Stimulated activated CD8-positive, alpha-beta memory T cell treated with anti-CD3 and anti-CD28 coated beads, Interleukin-12 subunit alpha, Interleukin-12 subunit beta, amount 100 ng/mL, for 24 hours (primary cell): ENCODE results near the gene ODAD3.
"Not testable (repeated sequence)": the region's sequence is repeated elsewhere in the genome, so short reads cannot be mapped to it uniquely, and the experiment has no call there.

Experiments
- DNase-seq: peaks from one replicate; pipeline ENCODE4 v3.0.0-alpha.2; 2020; ENCODE audit errors: extremely low read depth

The ODAD3 gene

DNA sequence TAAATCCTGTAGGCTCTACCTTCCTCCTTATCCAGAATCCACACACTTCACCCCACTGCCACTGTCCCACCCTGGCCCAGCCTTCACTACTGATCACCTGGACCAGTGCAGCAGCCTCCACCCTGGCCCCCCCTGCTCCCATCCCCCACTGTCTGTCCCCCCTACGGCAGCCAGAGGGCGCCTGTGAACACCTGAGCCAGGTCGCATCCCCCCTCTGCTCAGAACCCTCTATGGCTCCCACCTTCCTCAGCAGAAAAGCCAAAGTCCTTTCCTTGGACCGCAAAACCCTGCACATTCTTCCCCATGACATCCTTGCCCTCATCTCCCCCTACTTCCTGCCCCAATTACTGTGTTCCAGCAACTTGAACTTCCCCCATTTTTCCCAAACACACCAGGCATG, 25.3 kb upstream of the ODAD3 start:
- no peak for DNase-seq

DNA sequence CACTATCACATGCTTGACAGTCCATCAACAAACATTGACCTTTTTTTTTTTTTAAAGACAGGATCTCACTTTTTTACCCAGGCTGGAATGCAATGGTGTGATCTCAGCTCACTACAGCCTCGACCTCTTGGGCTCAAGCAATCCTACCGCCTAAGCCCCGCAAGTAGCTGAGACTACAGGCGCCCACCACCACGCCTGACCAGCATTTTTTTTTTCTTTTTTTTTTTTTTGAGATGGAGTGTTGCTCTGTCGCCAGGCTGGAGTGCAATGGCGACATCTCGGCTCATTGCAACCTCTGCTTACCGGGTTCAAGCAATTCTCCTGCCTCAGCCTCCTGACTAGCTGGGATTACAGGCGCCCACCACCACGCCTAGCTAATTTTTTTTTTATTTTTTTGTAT, 24.0 kb upstream of the ODAD3 start:
- not testable (repeated sequence) for DNase-seq

DNA sequence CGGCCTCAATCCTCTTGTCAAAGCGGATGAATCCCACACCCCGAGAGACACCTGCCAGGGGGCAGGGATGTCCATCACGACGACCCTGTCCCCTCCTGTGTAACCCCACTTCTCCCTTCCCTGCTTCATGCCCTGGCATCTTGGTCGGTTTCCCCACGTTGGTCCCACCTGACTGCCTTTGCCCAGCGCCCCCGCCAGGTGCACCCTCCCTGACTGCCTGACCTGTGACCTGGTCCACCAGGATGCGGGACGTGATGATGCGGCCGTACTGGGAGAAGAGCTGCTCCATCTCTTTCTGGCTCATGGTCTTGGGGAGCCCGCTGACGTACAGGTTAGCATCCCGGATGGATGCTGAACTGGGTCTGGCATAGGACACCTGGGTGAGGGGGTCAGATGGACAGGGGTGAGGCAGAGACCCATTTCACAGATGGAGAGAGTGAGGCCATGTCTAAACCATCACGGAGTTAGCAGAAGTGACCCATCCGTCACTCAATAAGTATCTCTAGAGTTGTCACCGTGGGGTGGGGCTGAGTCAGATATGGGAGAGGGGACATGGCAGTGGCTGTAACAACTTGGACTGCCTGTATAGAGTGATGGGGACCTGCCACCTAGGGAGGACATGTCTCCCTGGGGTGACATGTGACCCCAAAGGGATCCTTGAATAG, 23.4 kb upstream of the ODAD3 start:
- no peak for DNase-seq

DNA sequence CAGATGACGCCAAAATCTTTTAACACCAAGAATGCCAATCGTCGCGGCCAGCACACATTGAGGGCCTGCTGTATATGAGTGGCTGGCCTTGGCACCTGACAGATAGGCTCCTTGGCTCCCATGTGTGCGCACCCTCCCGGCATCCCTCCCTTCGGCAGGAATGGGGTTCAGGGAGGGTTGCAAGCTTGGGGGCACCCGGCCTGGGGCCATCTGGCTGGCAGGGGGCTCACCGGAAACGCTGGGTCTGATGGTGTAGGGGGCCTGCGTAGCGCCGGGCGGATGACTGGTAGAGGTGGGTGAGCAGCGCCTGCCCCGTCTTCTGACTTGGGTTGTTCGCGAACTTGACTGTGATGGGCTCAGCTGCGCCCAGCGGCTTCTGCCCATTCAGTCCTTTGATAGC, 22.9 kb upstream of the ODAD3 start:
- no peak for DNase-seq

DNA sequence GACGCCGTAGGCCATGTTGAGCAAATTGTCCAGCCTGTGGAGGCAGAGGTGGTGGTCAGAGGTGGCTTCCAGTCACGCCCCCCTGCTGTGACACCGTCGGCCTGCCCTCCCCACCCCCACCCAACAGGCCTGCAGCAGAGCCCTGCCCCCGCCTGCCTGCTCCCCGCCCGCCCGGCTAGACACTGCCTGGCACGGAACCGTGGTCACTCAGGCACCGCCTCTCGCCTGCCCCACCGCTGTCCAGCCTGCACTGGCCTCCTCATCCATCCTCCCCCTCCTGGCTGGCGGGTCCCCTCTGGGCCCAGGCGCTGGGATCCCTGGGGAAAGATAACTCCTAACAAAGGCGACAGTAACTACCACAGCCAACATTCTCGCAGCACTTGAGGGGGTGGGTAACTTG, 22.2 kb upstream of the ODAD3 start:
- DNase-seq: no peak

DNA sequence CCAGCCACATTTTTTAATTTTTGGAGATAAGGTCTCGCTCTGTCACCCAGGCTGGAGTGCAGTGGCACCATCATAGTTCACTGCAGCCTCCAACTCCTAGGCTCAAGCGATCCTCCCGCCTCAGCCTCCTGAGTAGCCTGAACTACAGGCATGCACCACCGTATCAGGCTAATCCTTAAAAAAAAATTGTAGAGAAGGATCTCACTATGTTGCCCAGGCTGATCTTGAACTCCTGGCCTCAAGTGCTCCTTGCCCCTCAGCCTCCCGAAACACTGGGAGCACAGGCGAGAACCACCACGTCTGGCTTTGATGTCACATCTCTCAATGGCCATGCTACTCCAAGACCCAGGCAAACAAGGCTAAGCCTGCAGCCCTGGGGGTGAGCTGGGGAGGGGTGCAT, 21.7 kb upstream of the ODAD3 start:
- DNase-seq: no peak

DNA sequence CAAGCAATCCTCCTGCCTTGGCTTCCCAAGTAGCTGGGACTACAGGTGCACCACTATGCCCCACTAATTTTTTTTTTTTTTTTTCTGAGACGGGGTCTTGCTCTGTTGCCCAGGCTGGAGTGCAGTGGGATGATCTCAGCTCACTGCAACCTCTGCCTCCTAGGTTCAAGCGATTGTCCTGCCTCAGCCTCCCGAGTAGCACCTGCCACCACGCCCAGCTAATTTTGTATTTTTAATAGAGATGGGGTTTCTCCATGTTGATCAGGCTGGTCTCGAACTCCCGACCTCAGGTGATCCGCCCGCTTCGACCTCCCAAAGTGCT, 20.3 kb upstream of the ODAD3 start:
- DNase-seq: not testable (repeated sequence)

DNA sequence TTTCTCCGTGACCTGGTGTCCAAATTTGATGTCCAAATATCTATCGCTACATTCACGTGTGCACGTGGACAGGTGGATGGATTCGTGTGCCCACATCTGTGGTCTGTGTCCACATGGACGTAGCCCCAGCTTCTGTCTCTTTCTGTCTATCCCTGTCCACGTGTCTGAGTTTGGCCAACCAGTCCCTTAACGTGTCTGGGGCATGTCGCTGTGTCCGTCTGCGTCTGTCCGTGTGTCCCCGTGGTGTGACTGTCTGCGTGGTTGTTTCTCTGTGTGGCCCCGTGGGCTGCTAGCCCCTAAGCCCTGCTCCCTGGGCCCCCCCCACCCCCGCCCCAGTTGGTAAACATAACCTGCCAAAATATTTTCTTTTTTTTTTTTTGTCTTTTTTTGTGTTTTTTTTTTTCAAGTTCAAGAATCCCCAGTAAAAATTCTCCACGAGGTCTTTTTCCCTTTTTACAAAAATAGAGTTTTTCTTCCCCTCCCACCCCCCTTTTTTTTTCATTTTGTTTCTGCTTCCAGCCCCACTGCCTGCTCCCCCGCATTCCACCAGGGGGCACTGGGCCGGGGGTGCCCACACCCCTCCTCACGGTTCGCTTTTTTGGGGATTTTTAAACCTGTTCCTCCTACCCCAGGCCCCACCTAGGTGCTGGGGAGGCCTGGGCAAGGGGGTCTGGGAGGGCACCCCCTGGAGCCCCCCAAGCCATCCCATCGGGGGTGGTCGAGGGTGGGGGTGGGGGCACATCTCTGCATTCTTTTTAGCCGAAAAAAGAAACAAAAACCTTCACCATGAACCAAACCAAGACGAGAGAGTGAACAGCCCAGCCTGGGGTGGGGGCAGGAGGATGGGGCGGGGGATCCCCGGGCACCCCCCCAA, 18.8 kb upstream of the ODAD3 start:
- no peak for DNase-seq

DNA sequence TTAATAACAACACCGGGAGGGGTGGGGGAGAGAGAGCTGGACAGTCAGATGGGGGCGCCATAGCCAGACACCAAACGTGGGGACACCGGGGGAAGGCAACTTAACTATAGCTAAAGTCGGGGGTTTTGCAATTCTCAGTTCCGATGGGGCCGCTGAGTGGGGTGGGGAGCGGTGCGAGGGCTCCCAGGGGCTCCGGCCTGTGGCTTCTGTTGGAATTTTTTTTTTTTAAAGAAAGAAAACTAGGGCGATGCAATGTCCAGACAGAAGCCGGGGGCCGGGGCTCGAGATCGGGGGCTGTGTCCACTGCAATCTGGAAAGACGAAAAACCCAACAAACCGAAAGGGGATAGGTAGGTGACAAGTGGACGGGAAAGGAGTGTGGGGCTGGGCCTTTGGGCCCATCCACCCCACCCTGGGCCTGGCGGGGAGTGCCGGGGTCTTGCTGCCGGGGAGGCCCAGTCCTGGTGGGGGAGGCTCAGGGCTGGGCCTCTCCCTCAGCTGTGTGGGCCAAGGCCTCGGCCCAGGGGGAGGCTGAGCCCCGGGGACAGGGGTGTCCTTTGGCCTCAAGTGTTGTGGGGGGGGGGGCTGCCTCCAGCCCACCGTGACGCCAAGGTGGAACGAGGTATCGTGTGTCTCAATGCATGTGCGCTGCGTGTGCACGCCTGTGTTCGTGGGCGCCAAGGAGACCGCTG, 17.8 kb upstream of the ODAD3 start:
- no peak for DNase-seq

DNA sequence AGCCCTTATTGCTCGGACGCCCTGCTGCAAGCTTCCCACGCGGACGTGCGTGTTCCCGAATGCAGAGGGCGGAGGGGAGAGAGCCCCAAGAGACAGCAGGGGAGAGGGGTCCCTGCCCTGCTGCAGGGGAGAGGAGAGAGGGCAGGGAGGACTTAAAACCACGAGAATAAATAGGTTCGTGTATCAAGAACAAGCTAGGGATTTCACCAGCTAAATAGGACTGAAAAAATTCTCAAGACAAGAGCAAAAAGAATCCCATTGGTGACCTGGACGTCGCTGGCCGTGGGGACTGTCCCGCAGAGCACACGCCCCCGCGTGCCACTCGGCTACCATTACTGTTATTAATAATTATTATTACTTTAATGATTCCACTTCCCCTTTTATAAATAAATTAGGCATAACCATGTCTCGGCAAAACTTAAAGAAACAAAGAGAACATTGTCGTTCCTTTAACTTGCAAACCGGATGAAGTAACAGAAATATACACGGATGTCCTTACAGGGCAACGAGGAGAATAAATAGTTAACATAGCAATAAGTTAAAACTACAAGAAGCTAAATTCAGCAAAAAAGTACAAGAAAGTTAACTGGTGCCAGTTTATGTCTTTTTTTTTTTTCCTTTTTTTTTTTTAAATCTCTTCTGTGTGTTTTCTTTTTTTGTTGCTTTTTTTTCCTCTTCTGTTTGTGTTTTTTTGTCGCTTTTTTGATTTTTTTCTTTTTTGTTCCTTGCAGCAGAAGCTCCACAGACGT, 17.1 kb upstream of the ODAD3 start:
- DNase-seq: no peak

DNA sequence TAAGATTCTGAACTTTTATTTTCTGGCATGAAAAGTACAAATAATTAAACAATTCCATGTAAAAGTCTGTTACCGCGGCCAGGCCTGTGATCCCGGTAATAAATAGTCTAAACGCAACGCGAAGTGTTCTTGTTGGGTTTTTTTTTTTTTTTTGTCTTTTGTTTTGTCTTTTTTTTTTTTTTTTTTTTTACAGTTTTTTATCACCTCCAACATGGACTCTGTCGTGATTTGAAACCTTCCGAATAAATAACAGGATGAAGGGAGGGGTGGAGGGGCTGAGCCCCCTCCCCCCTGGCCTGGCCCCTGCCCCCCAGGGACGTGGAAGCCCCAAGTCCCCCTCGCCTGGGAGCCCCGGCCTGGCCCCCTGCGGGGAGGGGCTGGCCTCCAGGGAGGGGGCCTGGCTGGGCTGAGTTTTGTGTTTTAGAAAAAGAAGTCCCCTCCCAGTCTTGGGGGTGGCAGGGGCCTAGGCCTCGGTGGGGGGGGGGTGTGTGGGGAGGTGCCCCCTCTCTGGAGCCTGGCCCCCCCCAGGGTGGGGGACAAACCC, 16.5 kb upstream of the ODAD3 start:
- no peak for DNase-seq

DNA sequence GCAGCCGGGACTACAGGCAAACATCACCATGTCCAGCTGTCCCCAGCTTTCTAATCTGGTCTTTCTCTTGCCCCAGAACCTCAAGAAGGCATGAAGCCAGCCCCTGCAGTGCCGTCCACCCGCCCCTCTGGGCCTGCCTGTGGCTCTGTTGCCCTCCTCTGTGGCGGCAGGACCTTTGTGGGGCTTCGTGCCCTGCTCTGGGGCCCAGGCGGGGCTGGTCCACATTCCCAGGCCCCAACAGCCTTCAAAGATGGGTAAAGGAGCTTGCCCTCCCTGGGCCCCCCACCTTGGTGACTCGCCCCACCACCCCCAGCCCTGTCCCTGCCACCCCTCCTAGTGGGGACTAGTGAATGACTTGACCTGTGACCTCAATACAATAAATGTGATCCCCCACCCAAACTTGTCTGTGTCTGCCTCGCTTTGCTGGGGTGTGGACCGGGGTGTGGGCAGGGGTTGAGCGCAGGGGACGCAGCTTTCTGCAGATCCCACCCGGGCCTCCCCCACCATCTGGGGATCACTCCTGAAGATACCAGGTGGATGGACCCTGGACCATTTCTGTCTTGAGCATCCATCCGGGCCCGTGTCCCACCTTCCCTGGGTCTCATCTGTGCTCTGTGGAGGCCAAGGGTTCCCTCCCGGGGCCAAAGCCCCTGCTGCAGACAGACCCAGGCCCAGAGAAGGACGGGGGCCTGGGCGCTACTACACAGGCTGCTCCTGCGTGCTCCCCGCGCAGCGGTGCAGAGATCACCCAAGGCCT, 15.8 kb upstream of the ODAD3 start:
- DNase-seq: no peak

DNA sequence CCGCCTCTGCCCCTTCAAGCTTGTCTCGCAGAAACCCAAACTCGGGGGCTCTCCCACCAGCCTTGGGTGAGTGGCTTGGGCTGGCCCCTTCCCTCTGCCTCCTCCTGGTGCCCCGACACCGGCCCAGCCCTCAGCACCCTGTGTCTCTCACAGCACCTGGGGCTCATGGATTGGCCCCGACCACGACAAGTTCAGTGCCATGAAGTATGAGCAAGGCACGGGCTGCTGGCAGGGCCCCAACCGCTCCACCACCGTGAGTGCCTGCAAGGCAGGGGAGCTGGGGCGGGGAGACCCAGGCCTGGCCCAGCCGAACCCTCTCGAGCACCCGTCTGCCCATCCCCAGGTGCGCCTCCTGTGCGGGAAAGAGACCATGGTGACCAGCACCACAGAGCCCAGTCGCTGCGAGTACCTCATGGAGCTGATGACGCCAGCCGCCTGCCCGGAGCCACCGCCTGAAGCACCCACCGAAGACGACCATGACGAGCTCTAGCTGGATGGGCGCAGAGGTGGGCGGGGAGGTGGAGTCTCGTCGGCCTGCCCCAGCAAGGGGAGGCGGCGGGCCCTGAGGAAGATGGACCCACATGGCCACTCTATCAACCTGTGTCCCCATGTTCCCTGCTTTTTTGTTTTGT, 14.1 kb upstream of the ODAD3 start:
- no peak for DNase-seq

DNA sequence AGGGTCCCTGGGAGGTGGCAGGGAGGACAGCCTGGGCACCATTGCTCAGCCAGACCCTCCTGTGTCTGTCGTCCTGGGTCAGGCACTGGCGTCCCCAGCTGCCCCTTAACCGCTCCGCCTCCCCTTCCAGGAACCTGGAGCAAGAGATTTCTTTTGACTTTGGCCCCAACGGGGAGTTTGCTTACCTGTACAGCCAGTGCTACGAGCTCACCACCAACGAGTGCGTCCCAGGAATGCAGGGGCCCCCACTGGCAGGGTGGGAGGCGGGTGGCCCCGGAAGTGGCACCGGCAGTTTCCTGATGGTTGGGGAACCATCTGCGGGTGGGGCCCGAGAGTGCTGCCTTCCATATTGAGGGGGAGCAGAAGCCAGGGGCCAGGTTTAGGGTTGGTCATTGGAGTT, 13.5 kb upstream of the ODAD3 start:
- no peak for DNase-seq

DNA sequence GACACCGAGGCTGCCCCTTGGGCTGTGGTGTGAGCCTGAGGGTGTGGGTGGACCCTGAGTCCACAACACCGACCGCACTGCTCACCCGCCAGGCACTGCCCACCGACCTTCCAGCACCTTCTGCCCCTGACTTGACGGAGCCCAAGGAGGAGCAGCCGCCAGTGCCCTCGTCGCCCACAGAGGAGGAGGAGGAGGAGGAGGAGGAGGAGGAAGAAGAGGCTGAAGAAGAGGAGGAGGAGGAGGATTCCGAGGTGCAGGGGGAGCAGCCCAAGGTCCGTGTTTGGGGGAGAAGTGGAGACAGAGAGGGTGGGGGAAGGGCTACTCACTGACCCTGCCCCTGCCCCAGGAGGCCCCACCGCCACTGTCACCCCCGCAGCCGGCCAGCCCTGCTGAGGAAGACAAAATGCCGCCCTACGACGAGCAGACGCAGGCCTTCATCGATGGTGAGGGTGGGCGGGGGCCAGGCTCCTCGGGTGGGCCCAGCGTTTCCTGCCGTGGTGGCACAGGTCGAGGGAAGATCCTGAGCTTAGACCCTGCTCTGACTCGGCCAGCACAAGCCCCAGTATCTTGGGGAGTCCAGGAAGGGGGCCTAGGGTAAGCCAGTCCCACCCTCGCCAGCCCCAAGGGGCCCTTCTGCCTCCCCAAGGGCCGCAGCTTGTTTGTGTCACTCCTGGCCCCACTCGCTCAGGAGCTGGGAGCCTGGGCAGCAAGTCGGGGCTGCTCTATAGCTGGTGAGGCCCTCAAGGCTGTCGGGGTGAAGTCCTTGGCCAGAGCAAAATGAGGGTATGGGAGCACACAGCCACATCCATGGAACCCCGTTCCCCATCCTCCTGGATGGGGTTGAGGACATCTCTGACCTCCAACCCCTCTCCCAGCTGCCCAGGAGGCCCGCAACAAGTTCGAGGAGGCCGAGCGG, 12.7 kb upstream of the ODAD3 start:
- DNase-seq: no peak

DNA sequence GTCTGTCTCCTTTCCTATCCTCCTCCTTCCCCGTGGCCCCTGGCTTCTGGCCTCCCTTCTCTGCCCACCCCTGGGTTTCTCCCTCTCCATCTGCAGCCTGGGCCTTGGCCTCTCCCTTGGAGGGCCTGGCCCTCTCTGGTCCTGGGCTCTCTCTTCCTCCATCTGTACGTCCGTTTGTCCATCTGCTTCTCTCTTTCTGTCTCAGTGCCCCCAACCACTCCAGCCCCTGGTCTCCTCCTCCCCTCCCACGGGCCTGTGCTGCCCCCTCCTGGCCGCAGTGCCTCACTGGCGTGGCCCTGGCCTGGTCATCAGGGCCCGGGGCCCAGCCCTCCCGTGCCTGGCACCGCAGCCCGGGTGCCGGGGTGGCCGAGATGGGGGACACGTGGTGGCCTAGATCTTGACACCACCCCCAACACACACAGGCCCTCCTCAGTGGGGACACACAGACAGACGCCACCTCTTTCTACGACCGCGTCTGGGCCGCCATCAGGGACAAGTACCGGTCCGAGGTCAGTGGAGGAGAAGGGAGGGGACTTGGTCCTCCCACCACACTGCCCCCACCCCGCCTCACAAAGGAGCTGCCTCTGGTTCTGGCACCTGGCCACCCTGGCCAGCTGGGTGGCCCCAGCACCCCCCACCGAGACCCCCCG, 11.9 kb upstream of the ODAD3 start:
- DNase-seq: no peak

DNA sequence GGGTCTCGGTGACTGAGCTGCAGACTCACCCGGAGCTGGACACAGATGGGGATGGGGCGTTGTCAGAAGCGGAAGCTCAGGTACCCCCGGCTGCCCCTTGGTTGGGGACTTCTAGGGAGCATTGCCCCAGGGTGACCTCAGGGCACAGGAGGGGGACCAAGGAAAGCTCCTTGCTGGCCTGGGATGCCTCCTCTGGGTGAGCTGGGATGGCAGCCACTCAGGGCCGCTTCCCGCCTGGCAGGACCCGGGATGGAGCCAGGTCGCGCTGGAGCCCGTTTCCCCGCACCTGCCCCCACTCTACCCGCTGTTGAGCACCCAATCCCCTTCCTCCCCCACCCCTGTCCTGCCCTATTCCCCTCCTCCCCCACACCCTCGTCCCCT, 11.3 kb upstream of the ODAD3 start:
- no peak for DNase-seq

DNA sequence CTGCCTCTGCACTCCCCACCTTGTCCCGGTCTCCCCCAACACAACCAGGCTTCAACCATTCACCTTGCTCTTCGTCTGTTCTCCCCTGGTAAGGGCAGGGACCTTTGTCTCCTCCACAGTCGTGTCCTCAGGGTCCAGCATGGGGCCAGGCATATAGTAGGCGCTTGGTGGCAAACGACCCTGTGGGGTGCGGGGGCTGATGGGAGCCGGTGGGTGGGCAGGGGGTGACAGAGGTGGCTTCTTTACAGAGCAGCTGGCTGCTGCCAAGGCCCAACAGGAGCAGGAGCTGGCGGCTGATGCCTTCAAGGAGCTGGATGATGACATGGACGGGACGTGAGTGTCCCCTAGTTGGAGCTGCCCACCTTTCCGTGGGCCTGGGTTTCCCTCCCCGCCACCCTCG, 10.2 kb upstream of the ODAD3 start:
- DNase-seq: no peak

DNA sequence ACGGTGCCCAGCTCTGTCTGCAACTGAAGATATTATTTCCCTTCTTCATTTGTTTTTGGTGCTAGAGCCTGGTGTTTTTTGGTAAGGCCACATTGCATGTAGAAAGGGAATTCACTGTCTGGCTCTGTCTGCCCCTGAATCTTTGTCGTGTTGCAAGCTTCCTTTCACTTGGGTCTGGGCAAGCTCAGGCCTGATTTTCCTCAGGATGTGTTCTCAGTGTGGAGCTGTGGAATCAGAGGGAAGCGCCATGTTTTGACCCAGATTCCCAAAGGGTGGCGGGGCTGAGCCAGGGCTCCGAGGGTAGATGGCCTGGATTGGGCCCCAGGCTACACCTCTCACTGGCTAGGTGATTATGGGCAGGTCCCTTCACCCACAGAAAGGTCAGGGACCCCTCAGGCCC, 9.1 kb upstream of the ODAD3 start:
- DNase-seq: no peak
